ENCODE results near the gene PLPPR1. TPM values are rescaled to one million over a fixed set of nuclear protein-coding genes. Genes with fewer than 3 reads are reported as not detected.
"Not testable (repeated sequence)": the region's sequence is repeated elsewhere in the genome, so short reads cannot be mapped to it uniquely, and the experiment has no call there.

The PLPPR1 gene
- total and polyA plus RNA-seq, 2 donors = 0.44 to 0.95 TPM

DNA sequence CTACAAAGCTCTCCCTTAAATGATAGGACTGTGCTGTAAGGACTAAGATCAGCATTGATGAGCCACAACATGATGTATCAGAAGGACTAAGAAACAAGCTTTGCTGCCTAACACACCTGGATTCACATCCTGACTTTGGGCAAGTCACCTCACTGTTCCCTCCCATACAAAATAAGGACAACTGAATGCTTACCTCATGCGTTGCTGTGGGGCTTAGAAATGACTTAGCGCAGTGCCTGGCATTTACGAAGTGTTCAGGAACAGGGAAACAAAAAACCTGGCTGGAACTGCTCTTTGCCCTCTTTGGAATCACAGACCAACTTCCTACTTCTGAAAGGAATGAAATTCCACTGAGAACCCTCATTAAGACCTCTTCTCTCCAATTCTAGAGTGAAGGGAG lies 242.6 kb downstream of the PLPPR1 start:
- Histone ChIP-seq H3K36me3 (ENCODE audit: insufficient read depth) (no peaks in the 10 kb centered on the region), H3K27ac (ENCODE audit: low read depth) (no peak overlapping the region), H3K4me1 (ENCODE audit: insufficient read depth) (no peaks in the 10 kb centered on the region), H3K4me3 (ENCODE audit: low read depth, low read length) (no peak overlapping the region)
- 61% methylated on average over 3 of the region's 3 CpGs for WGBS
- no peak for DNase-seq (ENCODE audit: extremely low spot score)

DNA sequence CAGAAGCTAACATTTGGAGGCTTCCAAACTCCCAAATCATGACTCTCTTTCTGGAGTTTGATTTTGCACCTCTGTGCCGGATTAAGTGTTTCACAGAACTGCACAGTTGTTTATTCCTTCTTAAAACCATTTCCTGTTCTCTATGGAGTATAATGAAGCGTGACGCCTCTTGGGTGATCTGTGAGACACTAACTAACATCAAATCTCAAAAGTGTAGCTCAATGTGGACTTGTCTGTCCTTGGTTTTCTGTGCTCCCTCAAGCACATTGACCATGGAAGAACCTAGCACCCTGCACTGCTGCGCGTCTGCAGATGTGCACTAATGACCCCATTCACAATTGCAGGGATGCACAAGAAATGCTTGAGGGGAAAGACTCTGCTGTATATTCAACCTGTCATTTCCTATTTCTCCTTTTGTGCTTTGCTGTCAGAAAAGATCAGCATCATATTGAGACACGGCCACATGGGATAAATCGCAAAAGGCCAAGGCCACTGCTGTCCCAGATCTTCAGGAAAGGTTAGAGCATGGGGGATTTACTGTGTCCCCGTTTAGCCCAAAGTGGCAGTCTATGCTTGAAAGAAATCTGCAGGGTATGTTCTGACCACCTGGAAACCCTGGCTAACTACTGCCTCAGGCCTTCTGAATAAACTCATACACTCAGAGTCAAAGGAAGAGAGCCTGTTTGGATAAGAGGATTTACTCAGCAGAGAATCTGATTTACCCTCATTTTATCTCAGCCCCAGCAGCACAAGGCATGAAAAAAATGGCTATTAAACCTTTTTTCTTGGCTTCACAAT lies 246.6 kb downstream of the PLPPR1 start:
- Histone ChIP-seq H3K4me1 (ENCODE audit: insufficient read depth) (no peaks in the 10 kb centered on the region), H3K4me3 (ENCODE audit: low read depth, low read length) (no peak overlapping the region), H3K36me3 (ENCODE audit: insufficient read depth) (no peaks in the 10 kb centered on the region), H3K27ac (ENCODE audit: low read depth) (no peak overlapping the region)
- 81% methylated on average over 8 of the region's 8 CpGs for WGBS
- no peak for DNase-seq (ENCODE audit: extremely low spot score)

DNA sequence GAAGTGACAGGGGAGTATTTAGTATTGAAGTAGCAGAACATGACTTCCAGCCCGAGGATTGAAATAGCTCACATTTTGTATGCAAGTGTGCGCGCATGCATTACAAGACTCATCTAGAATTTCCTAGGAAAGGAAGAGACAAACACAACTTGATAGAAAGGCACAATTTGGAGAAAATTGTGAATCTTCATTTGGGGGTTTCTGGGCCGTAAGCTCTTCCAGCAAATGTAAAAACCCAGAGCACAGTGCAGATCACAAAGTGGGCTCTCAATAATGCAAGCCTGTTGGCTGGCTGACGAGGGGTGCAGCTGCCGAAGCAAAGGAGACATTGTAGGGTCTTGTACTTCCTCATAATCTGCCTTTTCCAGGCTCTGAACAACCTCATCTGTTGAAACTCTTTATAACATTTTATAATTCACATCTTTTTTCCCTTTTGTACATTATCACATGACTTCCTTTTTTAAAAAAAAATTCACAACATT lies 247.3 kb downstream of the PLPPR1 start:
- Histone ChIP-seq H3K36me3 (ENCODE audit: insufficient read depth) (no peaks in the 10 kb centered on the region), H3K4me3 (ENCODE audit: low read depth, low read length) (no peak overlapping the region), H3K4me1 (ENCODE audit: insufficient read depth) (no peaks in the 10 kb centered on the region), H3K27ac (ENCODE audit: low read depth) (no peak overlapping the region)
- 74% methylated on average over 6 of the region's 6 CpGs for WGBS
- no peak for DNase-seq (ENCODE audit: extremely low spot score)

DNA sequence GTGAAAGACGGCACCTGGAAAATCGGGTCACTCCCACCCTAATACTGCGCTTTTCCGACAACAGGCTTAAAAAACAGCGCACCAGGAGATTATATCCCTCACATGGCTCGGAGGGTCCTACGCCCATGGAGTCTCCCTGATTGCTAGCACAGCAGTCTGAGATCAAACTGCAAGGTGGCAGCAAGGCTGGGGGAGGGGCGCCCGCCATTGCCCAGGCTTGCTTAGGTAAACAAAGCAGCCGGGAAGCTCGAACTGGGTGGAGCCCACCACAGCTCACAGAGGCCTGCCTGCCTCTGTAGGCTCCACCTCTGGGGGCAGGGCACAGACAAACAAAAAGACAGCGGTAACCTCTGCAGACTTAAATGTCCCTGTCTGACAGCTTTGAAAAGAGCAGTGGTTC lies 262.5 kb downstream of the PLPPR1 start:
- not testable (repeated sequence) for DNase-seq (ENCODE audit: extremely low spot score); H3K4me1 ChIP-seq (ENCODE audit: insufficient read depth); H3K36me3 ChIP-seq (ENCODE audit: insufficient read depth); H3K27ac ChIP-seq (ENCODE audit: low read depth); H3K4me3 ChIP-seq (ENCODE audit: low read depth, low read length)
- WGBS = 83% methylated on average over 12 of the region's 12 CpGs

DNA sequence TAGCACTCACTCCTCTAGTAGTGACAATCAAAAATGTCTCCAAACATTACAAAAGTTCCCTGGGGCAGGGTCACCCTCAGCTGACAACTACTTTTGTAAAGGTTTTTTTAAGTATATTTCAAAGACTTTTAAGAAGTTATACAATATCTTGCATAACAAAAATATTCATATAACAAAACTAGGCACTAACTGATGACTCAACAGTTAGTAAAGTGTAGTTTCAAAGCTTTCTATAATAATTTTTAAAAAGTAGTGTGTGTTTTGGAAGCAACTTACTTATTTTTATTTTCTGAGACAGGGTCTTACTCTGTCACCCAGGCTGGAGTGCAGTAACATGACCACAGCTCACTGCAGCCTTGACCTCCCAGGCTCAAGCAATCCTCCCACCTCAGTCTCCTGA lies 271.4 kb downstream of the PLPPR1 start:
- Histone ChIP-seq H3K4me3 (ENCODE audit: low read depth, low read length) (no peak overlapping the region), H3K4me1 (ENCODE audit: insufficient read depth) (no peaks in the 10 kb centered on the region), H3K27ac (ENCODE audit: low read depth) (no peak overlapping the region), H3K36me3 (ENCODE audit: insufficient read depth) (no peaks in the 10 kb centered on the region)
- no peak for DNase-seq (ENCODE audit: extremely low spot score)

DNA sequence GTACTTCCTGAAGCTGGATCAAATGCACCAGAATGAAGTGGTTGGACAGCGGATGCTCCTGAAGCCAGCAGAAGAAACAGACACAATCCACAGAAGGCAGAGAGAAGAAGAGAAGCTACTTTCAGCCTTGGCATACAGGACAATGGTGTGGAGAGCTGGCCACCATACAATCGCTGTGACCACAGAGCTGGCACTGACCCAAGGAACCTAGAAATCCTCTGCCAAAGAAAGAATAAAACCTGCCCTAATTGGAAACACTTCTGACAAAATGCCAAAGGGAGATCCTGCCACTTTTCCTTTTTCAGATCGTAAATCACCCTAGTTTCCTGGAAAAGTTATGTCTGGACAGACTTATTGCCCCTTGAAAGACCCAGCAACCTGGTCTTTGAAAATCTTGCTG lies 278.5 kb downstream of the PLPPR1 start:
- no peak overlapping the region for H3K4me3 ChIP-seq (ENCODE audit: low read depth, low read length)
- DNase-seq (ENCODE audit: extremely low spot score) = no peak
- no peak overlapping the region for H3K27ac ChIP-seq (ENCODE audit: low read depth)
- H3K36me3 ChIP-seq (ENCODE audit: insufficient read depth) = no peaks in the 10 kb centered on the region
- 60% methylated on average over 3 of the region's 3 CpGs for WGBS
- no peaks in the 10 kb centered on the region for H3K4me1 ChIP-seq (ENCODE audit: insufficient read depth)

DNA sequence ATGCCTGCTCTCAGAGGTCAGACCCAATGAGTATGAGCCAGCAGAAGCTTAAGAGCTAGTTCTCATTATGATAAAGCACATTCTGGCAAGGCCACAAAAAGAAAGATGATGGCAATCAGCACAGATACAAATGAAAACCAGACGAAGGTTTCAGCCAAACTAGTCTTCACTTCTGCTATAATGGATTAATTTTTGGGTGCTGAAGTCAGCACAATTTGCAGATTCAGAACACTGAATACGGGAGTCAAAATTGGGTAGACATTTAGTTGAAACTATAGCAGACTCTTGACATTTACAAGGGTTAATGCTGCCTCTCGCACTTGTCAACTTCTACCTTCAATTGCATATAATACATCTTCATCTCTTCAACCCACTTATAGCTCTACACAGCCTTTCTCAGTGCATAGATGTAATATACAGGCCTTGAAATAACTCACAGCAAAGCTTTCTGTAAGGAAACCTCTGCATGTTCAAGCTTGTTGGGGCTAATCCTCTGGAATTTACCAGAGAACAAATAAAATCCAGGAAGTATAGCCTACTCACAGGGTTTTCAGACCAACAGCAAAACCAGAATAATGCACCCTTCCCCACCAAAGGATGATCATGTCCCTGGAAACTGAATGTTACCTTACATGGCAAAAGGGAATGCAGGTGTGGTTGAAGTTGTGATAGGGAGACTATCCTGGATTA lies 279.1 kb downstream of the PLPPR1 start:
- no peak overlapping the region for H3K27ac ChIP-seq (ENCODE audit: low read depth)
- no peaks in the 10 kb centered on the region for H3K36me3 ChIP-seq (ENCODE audit: insufficient read depth)
- DNase-seq (ENCODE audit: extremely low spot score) = peak; percentile 25
- WGBS = 44% methylated on average over 3 of the region's 3 CpGs
- no peak overlapping the region for H3K4me3 ChIP-seq (ENCODE audit: low read depth, low read length)
- H3K4me1 ChIP-seq (ENCODE audit: insufficient read depth) = no peaks in the 10 kb centered on the region

DNA sequence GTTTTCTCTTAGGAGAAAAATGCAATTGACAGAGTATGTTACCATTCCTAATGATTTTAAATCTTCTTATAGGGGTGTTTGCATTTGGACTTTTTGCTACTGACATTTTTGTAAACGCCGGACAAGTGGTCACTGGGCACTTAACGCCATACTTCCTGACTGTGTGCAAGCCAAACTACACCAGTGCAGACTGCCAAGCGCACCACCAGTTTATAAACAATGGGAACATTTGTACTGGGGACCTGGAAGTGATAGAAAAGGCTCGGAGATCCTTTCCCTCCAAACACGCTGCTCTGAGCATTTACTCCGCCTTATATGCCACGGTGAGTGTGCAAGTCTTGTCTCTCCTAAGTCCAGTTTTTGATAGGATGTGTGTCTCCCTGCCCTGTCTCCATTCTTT lies 280.6 kb downstream of the PLPPR1 start:
- Histone ChIP-seq H3K4me3 (ENCODE audit: low read depth, low read length) (no peak overlapping the region), H3K4me1 (ENCODE audit: insufficient read depth) (no peaks in the 10 kb centered on the region), H3K36me3 (ENCODE audit: insufficient read depth) (no peaks in the 10 kb centered on the region), H3K27ac (ENCODE audit: low read depth) (no peak overlapping the region)
- DNase-seq (ENCODE audit: extremely low spot score) = no peak
- 73% methylated on average over 8 of the region's 8 CpGs for WGBS

DNA sequence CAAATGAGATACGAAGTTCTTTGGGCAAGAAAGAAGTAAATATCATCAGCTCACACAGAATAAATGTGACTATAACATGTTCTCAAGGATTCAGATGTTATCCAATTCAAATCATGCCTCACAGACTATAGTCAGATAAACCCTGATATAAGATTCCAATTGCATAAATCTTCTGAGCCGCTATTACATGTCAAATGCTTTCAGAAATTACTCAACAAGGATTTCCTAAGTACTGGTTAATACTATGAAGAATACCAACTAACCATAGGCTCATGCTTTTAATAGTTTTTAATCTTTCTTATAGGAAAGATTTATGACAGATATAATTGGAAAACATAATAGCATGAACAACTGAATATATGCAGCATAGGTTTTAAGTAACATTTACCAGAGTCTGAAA lies 282.7 kb downstream of the PLPPR1 start:
- WGBS = 25% methylated on average over 2 of the region's 2 CpGs
- no peak for DNase-seq (ENCODE audit: extremely low spot score)
- Histone ChIP-seq H3K27ac (ENCODE audit: low read depth) (no peak overlapping the region), H3K4me1 (ENCODE audit: insufficient read depth) (no peaks in the 10 kb centered on the region), H3K4me3 (ENCODE audit: low read depth, low read length) (no peak overlapping the region), H3K36me3 (ENCODE audit: insufficient read depth) (no peaks in the 10 kb centered on the region)

DNA sequence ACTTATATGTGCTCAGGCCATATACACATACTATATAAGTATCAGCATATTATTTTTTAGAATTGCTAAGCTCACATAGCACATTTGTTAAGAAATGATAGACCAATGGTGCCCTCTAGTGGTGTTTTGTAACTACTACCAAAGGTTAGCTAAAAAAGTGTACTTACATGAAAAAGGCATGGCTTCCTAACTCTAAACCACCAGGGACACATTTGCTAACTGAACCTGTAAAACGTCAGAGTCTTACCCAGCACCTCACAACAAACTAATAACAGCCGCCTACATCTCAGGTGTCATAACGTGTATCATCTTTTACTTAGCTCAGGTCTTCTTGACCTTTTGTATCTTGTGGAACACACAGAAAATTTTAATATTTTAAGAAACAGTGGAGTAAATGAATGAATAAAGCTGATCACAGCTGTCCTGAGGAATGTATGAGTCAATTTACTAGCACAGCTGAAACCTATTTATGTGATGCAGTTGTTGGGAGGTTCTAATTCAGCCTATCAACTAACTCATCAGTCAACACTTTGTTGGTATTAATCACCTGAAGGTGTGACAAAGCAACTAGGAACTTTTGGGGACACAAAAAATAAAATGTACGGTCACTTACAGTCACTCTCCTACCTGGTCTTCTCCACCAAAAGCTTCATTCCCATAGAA lies 283.4 kb downstream of the PLPPR1 start:
- Histone ChIP-seq H3K36me3 (ENCODE audit: insufficient read depth) (no peaks in the 10 kb centered on the region), H3K4me1 (ENCODE audit: insufficient read depth) (no peaks in the 10 kb centered on the region), H3K4me3 (ENCODE audit: low read depth, low read length) (no peak overlapping the region), H3K27ac (ENCODE audit: low read depth) (no peak overlapping the region)
- DNase-seq (ENCODE audit: extremely low spot score) = peak; percentile 64
- WGBS = 22% methylated on average over 4 of the region's 4 CpGs

DNA sequence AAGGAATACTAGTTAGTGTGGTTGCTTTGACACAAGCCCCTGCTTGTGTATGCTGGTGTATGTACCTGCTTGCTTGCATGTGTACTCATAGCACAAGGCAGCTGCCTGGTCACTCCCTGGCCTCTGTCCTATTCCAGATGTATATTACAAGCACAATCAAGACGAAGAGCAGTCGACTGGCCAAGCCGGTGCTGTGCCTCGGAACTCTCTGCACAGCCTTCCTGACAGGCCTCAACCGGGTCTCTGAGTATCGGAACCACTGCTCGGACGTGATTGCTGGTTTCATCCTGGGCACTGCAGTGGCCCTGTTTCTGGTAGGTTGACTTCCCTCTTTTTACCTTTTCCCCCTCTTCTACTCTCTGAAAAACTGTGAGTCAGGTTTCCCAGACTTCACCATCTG lies 284.1 kb downstream of the PLPPR1 start:
- Histone ChIP-seq H3K4me1 (ENCODE audit: insufficient read depth) (no peaks in the 10 kb centered on the region), H3K4me3 (ENCODE audit: low read depth, low read length) (no peak overlapping the region), H3K27ac (ENCODE audit: low read depth) (no peak overlapping the region), H3K36me3 (ENCODE audit: insufficient read depth) (no peaks in the 10 kb centered on the region)
- no peak for DNase-seq (ENCODE audit: extremely low spot score)
- 76% methylated on average over 8 of the region's 8 CpGs for WGBS

DNA sequence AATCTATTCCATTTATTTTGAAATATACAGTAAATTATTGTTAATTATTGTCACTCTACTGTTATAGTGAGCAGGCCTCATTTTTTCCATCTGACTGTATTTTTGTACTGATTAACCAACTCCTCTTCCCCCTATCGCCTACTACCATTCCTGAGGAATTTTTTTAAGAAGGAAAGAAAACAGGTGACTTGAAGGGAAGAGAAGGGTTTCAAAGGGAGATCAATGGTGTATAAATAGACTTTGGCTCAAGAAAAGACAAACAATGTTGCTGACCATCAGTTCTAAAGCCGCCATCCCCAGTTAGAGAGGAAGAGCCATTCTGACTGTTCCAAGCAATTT lies 286.6 kb downstream of the PLPPR1 start:
- Histone ChIP-seq H3K4me3 (ENCODE audit: low read depth, low read length) (no peak overlapping the region), H3K27ac (ENCODE audit: low read depth) (no peak overlapping the region), H3K36me3 (ENCODE audit: insufficient read depth) (no peaks in the 10 kb centered on the region), H3K4me1 (ENCODE audit: insufficient read depth) (no peaks in the 10 kb centered on the region)
- 69% methylated on average over 2 of the region's 2 CpGs for WGBS
- no peak for DNase-seq (ENCODE audit: extremely low spot score)

DNA sequence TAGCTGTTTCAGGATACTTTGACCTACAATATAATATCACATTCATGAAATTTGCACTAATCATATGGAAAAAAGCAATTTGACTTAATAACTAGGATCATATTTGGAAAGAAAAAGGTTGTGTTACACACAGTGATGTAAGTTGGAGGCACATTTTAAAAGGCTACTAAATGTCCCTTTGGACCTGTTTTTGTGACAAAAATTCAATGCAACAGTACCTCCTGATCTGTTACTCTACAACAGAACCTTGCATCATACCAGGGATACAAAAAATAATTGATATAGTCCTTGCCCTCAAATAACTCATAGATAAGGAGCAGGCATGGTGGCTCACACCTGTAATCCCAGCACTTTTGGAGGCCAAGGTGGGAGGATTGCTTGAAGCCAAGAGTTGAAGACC lies 289.2 kb downstream of the PLPPR1 start:
- H3K4me1 ChIP-seq (ENCODE audit: insufficient read depth) = no peaks in the 10 kb centered on the region

DNA sequence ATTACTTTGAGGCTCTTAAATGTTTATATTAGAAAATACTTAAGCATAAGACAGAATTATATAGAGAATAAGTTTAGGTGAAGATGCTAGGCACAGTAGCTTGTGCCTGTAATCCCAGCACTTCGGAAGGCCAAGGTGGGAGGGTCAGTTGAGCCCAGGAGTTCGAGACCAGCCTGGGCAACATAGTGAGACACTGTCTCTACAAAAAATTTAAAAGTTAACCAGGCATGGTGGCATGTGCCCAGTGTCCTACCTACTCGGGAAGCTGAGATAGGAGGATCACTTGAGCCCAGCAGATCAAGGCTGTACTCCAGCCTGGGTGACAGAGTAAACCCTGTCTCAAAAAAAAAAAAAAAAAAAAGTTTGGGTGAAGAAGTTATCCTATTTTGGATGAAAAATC lies 294.6 kb downstream of the PLPPR1 start:
- WGBS = 84% methylated on average over 3 of the region's 3 CpGs
- DNase-seq (ENCODE audit: extremely low spot score) = no peak
- Histone ChIP-seq H3K4me1 (ENCODE audit: insufficient read depth) (no peaks in the 10 kb centered on the region), H3K27ac (ENCODE audit: low read depth) (no peak overlapping the region), H3K36me3 (ENCODE audit: insufficient read depth) (no peaks in the 10 kb centered on the region), H3K4me3 (ENCODE audit: low read depth, low read length) (no peak overlapping the region)

More for the DNA sequence above, 289.2 kb downstream of the PLPPR1 start:
- no peak for DNase-seq (ENCODE audit: extremely low spot score)
- Histone ChIP-seq H3K4me3 (ENCODE audit: low read depth, low read length) (no peak overlapping the region), H3K36me3 (ENCODE audit: insufficient read depth) (no peaks in the 10 kb centered on the region), H3K27ac (ENCODE audit: low read depth) (no peak overlapping the region)

Measured in urinary bladder (tissue), 4 donors.